CD14-positive monocyte (primary cell): Measurements from ENCODE around the gene HAX1. TPM values are rescaled to one million over a fixed set of nuclear protein-coding genes. Genes with fewer than 3 reads are reported as not detected.
A peak's percentile ranks its signal among the peaks of the same experiment; 100 is the strongest.
"Not testable (repeated sequence)": the region's sequence is repeated elsewhere in the genome, so short reads cannot be mapped to it uniquely, and the experiment has no call there.

Source experiments
- DNase-seq, 3 donors: peaks; one replicate each; pipeline ENCODE4 v3.0.0-alpha.2; 2011 to 2022
- H2AFZ ChIP-seq: 2 replicates; pipeline ENCODE4 v1.6.0; 2012; ENCODE audit warnings: mild to moderate bottlenecking, low read depth, low read length, inconsistent platforms; ENCODE audit not compliant: insufficient read depth, poor library complexity, severe bottlenecking
- H3K27ac ChIP-seq, 2 donors: 1 replicate in 1 of 2; 2 replicates in 1 of 2; pipeline ENCODE4 v1.5.1; 2012 to 2013; ENCODE audit warnings: low read length in 2 of 2, control low read depth in 1 of 2, inconsistent platforms in 1 of 2, low read depth in 1 of 2, mild to moderate bottlenecking in 1 of 2
- H3K27me3 ChIP-seq, 2 donors: one replicate each; pipeline versions ENCODE4 v1.6.0 to v1.6.1; 2011 to 2013; ENCODE audit warnings: low read length in 2 of 2; ENCODE audit not compliant: control insufficient read depth in 2 of 2, insufficient read depth in 2 of 2
- H3K36me3 ChIP-seq, 2 donors: replicated peaks in 1 of 2; 1 replicate in 1 of 2; 2 replicates in 1 of 2; pipeline versions ENCODE4 v1.5.1 to v1.6.1; 2012 to 2013; ENCODE audit warnings: low read length in 2 of 2, control low read depth in 1 of 2, inconsistent platforms in 1 of 2, mild to moderate bottlenecking in 1 of 2; ENCODE audit not compliant: insufficient read depth in 2 of 2, control insufficient read depth in 1 of 2
- H3K4me1 ChIP-seq, 2 donors: 1 replicate in 1 of 2; 2 replicates in 1 of 2; pipeline versions ENCODE4 v1.5.1 to v1.6.1; 2012 to 2013; ENCODE audit warnings: low read length in 2 of 2, control low read depth in 1 of 2, inconsistent platforms in 1 of 2, mild to moderate bottlenecking in 1 of 2, moderate library complexity in 1 of 2; ENCODE audit not compliant: insufficient read depth in 2 of 2, control insufficient read depth in 1 of 2
- H3K4me2 ChIP-seq: replicated peaks from 2 replicates; pipeline ENCODE3; 2012; ENCODE audit warnings: low read length, moderate library complexity, mild to moderate bottlenecking; ENCODE audit not compliant: poor library complexity, severe bottlenecking; ENCODE audit errors: extremely low read depth
- H3K4me3 ChIP-seq, 3 experiments: fragments of 200-600 bp in 1 of 3; sonication (generic) in 1 of 3; replicated peaks in 1 of 3; 1 replicate in 2 of 3; 2 replicates in 1 of 3; pipeline ENCODE4 v1.5.1; 2011 to 2013; ENCODE audit warnings: low read length in 3 of 3, mild to moderate bottlenecking in 3 of 3, control low read depth in 2 of 3, low read depth in 2 of 3, inconsistent platforms in 1 of 3, moderate library complexity in 1 of 3
- H3K79me2 ChIP-seq: 2 replicates; pipeline ENCODE4 v1.6.0; 2012; ENCODE audit warnings: mild to moderate bottlenecking, control low read depth, inconsistent platforms, low read length, moderate library complexity; ENCODE audit not compliant: insufficient read depth
- H3K9ac ChIP-seq: 2 replicates; pipeline ENCODE4 v1.6.0; 2017; ENCODE audit warnings: low read length, mild to moderate bottlenecking; ENCODE audit not compliant: insufficient read depth, poor library complexity, severe bottlenecking
- H3K9me3 ChIP-seq, 2 donors: replicated peaks in 1 of 2; 1 replicate in 1 of 2; 2 replicates in 1 of 2; pipeline versions ENCODE4 v1.5.1 to v1.6.1; 2012 to 2013; ENCODE audit warnings: low read length in 2 of 2, control low read depth in 1 of 2; ENCODE audit not compliant: control insufficient read depth in 1 of 2, insufficient read depth in 1 of 2
- H4K20me1 ChIP-seq: 2 replicates; pipeline ENCODE4 v1.6.0; 2012; ENCODE audit warnings: mild to moderate bottlenecking, low read length, control low read depth, moderate library complexity; ENCODE audit not compliant: insufficient read depth
- H3K27ac Mint-ChIP-seq, 7 donors: one replicate each; pipeline ENCODE4 v1.8.0; 2020; ENCODE audit warnings: mild to moderate bottlenecking in 7 of 7, mixed read lengths in 7 of 7, moderate library complexity in 6 of 7, inconsistent platforms in 2 of 7
- H3K27me3 Mint-ChIP-seq, 3 donors: one replicate each; pipeline ENCODE4 v1.8.0; 2021 to 2022; ENCODE audit warnings: low read depth in 3 of 3, mild to moderate bottlenecking in 3 of 3, mixed read lengths in 3 of 3, moderate library complexity in 3 of 3, inconsistent platforms in 1 of 3
- H3K36me3 Mint-ChIP-seq, 2 donors: one replicate each; pipeline ENCODE4 v1.8.0; 2020; ENCODE audit warnings: mixed read lengths in 2 of 2, inconsistent platforms in 1 of 2, mild to moderate bottlenecking in 1 of 2
- H3K4me1 Mint-ChIP-seq: one replicate; pipeline ENCODE4 v1.8.0; 2020; ENCODE audit warnings: mild to moderate bottlenecking, mixed read lengths
- H3K4me3 Mint-ChIP-seq, 2 donors: one replicate each; pipeline ENCODE4 v1.8.0; 2020; ENCODE audit warnings: mild to moderate bottlenecking in 2 of 2, mixed read lengths in 2 of 2, moderate library complexity in 1 of 2
- H3K9me3 Mint-ChIP-seq, 7 donors: one replicate each; pipeline ENCODE4 v1.8.0; 2020 to 2022; ENCODE audit warnings: mixed read lengths in 7 of 7, mild to moderate bottlenecking in 6 of 7, moderate library complexity in 6 of 7, inconsistent platforms in 2 of 7
- WGBS: methylation state at CpG from one replicate; pipeline ENCODE4 v1.1.5; 2013; ENCODE audit warnings: missing lambda C conversion rate; ENCODE audit not compliant: insufficient coverage; 5-methylcytosine and 5-hydroxymethylcytosine counted together
- intact Hi-C, 2 donors: fragments of 100-400 bp; cut with micrococcal nuclease; formaldehyde crosslinking; loops; one replicate each; pipeline versions ENCODE4 v1.15.0 to v1.15.1; 2023
- polyA plus RNA-seq, 3 donors: library from polyadenylated mRNA; depleted of rRNA in 1 of 3; unstranded in 2 of 3; stranded (reverse) in 1 of 3; fragments of 300-500 nt in 2 of 3; fragments of >200 nt in 1 of 3; fragmentation: Illumina TruSeq in 2 of 3; gene quantifications; 1 replicate in 2 of 3; 2 replicates in 1 of 3; pipeline ENCODE4 v1.2.3, GENCODE V29; 2012 to 2021
- TF ChIP-seq, protein P1 (sequence below): fragments of 200-600 bp; IDR thresholded peaks from one replicate; pipeline ENCODE4 v1.8.0; 2022; ENCODE audit warnings: antibody characterized with exemption, mild to moderate bottlenecking

Gene HAX1
- polyA plus RNA-seq, 3 donors: 51.4 to 94.9 (median 91.7) TPM

GRCh38 chr1:154276797-154277196, 4.4 kb downstream of the HAX1 start:
- Histone ChIP-seq H4K20me1 (no peaks in the 10 kb centered on the region), H3K4me1 (peaks cover 12 to 13% of the 10 kb centered on the region in 2 donors), H3K4me3 (no peak overlapping the region), H3K27ac (no peak overlapping the region), H3K9me3 (no peaks in the 10 kb centered on the region), H3K27me3 (no peaks in the 10 kb centered on the region), H2AFZ (no peak overlapping the region), H3K79me2 (peaks cover 13% of the 10 kb centered on the region), H3K4me2 (no peak overlapping the region), H3K36me3 (peaks cover 11 to 24% of the 10 kb centered on the region in 2 donors), H3K9ac (no peak overlapping the region)
- Mint-ChIP-seq H3K4me1 (peaks cover 14% of the 10 kb centered on the region), H3K27me3 (peaks cover 0 to 2% (median 2%) of the 10 kb centered on the region in 3 donors), H3K36me3 (peaks cover 14 to 23% of the 10 kb centered on the region in 2 donors), H3K27ac (no peak overlapping the region), H3K9me3 (no peaks in the 10 kb centered on the region), H3K4me3 (no peak overlapping the region)
- intact Hi-C loops: no loop called here
- TF ChIP-seq, protein P1, sequence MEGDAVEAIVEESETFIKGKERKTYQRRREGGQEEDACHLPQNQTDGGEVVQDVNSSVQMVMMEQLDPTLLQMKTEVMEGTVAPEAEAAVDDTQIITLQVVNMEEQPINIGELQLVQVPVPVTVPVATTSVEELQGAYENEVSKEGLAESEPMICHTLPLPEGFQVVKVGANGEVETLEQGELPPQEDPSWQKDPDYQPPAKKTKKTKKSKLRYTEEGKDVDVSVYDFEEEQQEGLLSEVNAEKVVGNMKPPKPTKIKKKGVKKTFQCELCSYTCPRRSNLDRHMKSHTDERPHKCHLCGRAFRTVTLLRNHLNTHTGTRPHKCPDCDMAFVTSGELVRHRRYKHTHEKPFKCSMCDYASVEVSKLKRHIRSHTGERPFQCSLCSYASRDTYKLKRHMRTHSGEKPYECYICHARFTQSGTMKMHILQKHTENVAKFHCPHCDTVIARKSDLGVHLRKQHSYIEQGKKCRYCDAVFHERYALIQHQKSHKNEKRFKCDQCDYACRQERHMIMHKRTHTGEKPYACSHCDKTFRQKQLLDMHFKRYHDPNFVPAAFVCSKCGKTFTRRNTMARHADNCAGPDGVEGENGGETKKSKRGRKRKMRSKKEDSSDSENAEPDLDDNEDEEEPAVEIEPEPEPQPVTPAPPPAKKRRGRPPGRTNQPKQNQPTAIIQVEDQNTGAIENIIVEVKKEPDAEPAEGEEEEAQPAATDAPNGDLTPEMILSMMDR: peak; percentile 18
- DNase-seq: no peak
- 86% methylated on average over 2 of the region's 7 CpGs for WGBS

DNA sequence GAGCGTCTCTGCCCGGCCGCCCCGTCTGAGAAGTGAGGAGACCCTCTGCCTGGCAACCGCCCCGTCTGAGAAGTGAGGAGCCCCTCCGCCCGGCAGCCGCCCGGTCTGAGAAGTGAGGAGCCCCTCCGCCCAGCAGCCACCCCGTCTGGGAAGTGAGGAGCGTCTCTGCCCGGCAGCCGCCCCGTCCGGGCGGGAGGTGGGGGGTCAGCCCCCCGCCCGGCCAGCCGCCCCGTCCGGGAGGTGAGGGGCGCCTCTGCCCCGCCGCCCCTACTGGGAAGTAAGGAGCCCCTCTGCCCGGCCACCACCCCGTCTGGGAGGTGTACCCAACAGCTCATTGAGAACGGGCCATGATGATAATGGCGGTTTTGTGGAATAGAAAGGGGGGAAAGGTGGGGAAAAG, 15.2 kb downstream of the HAX1 start:
- H3K9ac ChIP-seq, H3K4me1 ChIP-seq, H3K4me2 ChIP-seq, H2AFZ ChIP-seq, H3K27ac Mint-ChIP-seq, H3K9me3 ChIP-seq, H3K27me3 ChIP-seq, H3K36me3 ChIP-seq, H3K79me2 ChIP-seq, H3K36me3 Mint-ChIP-seq, H3K9me3 Mint-ChIP-seq, H3K4me3 Mint-ChIP-seq, H3K4me1 Mint-ChIP-seq, DNase-seq, intact Hi-C loops, H3K27ac ChIP-seq, H3K4me3 ChIP-seq, H4K20me1 ChIP-seq: not testable (repeated sequence)
- no CpG with 5 or more reads among the region's 30 CpGs for WGBS
- H3K27me3 Mint-ChIP-seq: peaks cover 6 to 13% (median 8%) of the 10 kb centered on the region in 3 donors
